GM21723 (cell line): Measurements from ENCODE around the gene C9orf57.
"Not testable (repeated sequence)": the region's sequence is repeated elsewhere in the genome, so short reads cannot be mapped to it uniquely, and the experiment has no call there.

Source experiments
- ATAC-seq: cut with Tn5 transposase; IDR thresholded peaks from one replicate; pipeline ENCODE4 v1.9.1; 2021; ENCODE audit warnings: mild to moderate bottlenecking, moderate library complexity; ENCODE audit not compliant: unreplicated experiment

Gene C9orf57

GRCh38 chr9:72060513-72060912 is at the start of gene C9orf57:
C9orf57 (minus strand) TSS chr9:72060613; CDS start chr9:72059331, 1,282 bp downstream.
- ATAC-seq, result no peak

- no peak for ATAC-seq
Measured at GRCh38 chr9:72102520-72102919, 42.1 kb upstream of the C9orf57 start.

- ATAC-seq, result not testable (repeated sequence)
Measured at GRCh38 chr9:72095520-72095919, 35.1 kb upstream of the C9orf57 start.

GRCh38 chr9:72092820-72093219 is 32.4 kb upstream of the C9orf57 start:
- no peak for ATAC-seq

- no peak for ATAC-seq
Measured at GRCh38 chr9:72089451-72090130, 29.2 kb upstream of the C9orf57 start.

GRCh38 chr9:72082536-72082935 is 22.1 kb upstream of the C9orf57 start:
- ATAC-seq, result no peak

- ATAC-seq, result not testable (repeated sequence)
Measured at GRCh38 chr9:72074666-72075065, 14.3 kb upstream of the C9orf57 start.

GRCh38 chr9:72065076-72065475 is 4.7 kb upstream of the C9orf57 start:
- no peak for ATAC-seq

- ATAC-seq, result no peak
Measured at GRCh38 chr9:72052122-72052521, 8.3 kb downstream of the C9orf57 start.

- no peak for ATAC-seq
Measured at GRCh38 chr9:72048850-72049249, 11.6 kb downstream of the C9orf57 start.

- ATAC-seq, result no peak
Measured at GRCh38 chr9:72046630-72047456, 13.6 kb downstream of the C9orf57 start.

GRCh38 chr9:72044095-72044494 is 16.3 kb downstream of the C9orf57 start:
- no peak for ATAC-seq

GRCh38 chr9:72043576-72043975 is 16.8 kb downstream of the C9orf57 start:
- ATAC-seq, result no peak

GRCh38 chr9:72042928-72043327 is 17.5 kb downstream of the C9orf57 start:
- no peak for ATAC-seq

GRCh38 chr9:72041775-72042194 is 18.6 kb downstream of the C9orf57 start:
- no peak for ATAC-seq

- ATAC-seq, result no peak
Measured at GRCh38 chr9:72041369-72041768, 19.0 kb downstream of the C9orf57 start.

- ATAC-seq, result no peak
Measured at GRCh38 chr9:72039532-72039931, 20.9 kb downstream of the C9orf57 start.

- peak; percentile 81 for ATAC-seq
Measured at GRCh38 chr9:72038890-72039410, 21.5 kb downstream of the C9orf57 start.

GRCh38 chr9:72038408-72038807 is 22.0 kb downstream of the C9orf57 start:
- ATAC-seq, result no peak

- ATAC-seq, result no peak
Measured at GRCh38 chr9:72037571-72037970, 22.8 kb downstream of the C9orf57 start.

- no peak for ATAC-seq
Measured at GRCh38 chr9:72030767-72031166, 29.6 kb downstream of the C9orf57 start.

GRCh38 chr9:72029986-72030385 is 30.4 kb downstream of the C9orf57 start:
- no peak for ATAC-seq
